Measurements from ENCODE around the gene PRMT7. TPM values are rescaled to one million over a fixed set of nuclear protein-coding genes. Genes with fewer than 3 reads are reported as not detected.

Gene PRMT7
- polyA plus RNA-seq, 1 donor (not counting 4 experiments of a cell fraction or from before 2014, with no cell fraction given), result 27.4 TPM

GRCh38 chr16:68379472-68380347 is 68.9 kb downstream of the PRMT7 start:
- Histone ChIP-seq H2AFZ (ENCODE audit: control insufficient read depth, low read length) (no peak overlapping the region), H4K20me1 (ENCODE audit: control insufficient read depth, extremely low read depth, insufficient read depth, low read length) (no peaks in the 10 kb centered on the region), H3K27me3 (ENCODE audit: control insufficient read depth, extremely low read depth, insufficient read depth, low read length) (peaks cover 17% of the 10 kb centered on the region), H3K4me3 (ENCODE audit: control insufficient read depth in 2 of 3, extremely low read depth in 1 of 3, insufficient read depth in 2 of 3, low read depth in 1 of 3, low read length in 3 of 3) (no peak overlapping the region), H3K36me3 (ENCODE audit: control insufficient read depth in 2 of 2, extremely low read depth in 1 of 2, insufficient read depth in 2 of 2, low read length in 2 of 2) (no peaks in the 10 kb centered on the region), H3K27ac (ENCODE audit: control insufficient read depth, insufficient read depth, low read length) (no peak overlapping the region), H3K4me2 (ENCODE audit: control insufficient read depth, extremely low read depth, insufficient read depth, low read depth, low read length) (no peak overlapping the region), H3K4me1 (ENCODE audit: control insufficient read depth, extremely low read depth, insufficient read depth, low read length) (no peaks in the 10 kb centered on the region), H3K9me1 (ENCODE audit: control insufficient read depth, extremely low read depth, insufficient read depth, low read length) (no peaks in the 10 kb centered on the region), H3K79me2 (ENCODE audit: control insufficient read depth, insufficient read depth, low read length) (no peaks in the 10 kb centered on the region), H3K9me3 (ENCODE audit: control insufficient read depth, low read depth, low read length) (no peaks in the 10 kb centered on the region), H3K9ac (ENCODE audit: control insufficient read depth, extremely low read depth, insufficient read depth, low read length) (no peak overlapping the region)
- FAIRE-seq (no peak), DNase-seq (ENCODE audit: low read depth, low spot score) (no peak)
- dilution Hi-C loops (cut with MboI; ENCODE audit: extremely low pct_ligation_motif_present, low sequenced_read_pairs), result no loop called here
- no peak for TF ChIP-seq CTCF (optimal IDR thresholded peaks at IDR 0.05 in 1 of 3, IDR thresholded peaks at IDR 0.05 in 1 of 3, conservative IDR thresholded peaks at IDR 0.05 in 1 of 3; ENCODE audit: extremely low read depth in 1 of 3, insufficient read depth in 2 of 3, low read length in 3 of 3)
- no peak for TF ChIP-seq EZH2 (IDR thresholded peaks at IDR 0.05; ENCODE audit: low read length)

GRCh38 chr16:68380348-68380670 is 69.5 kb downstream of the PRMT7 start:
- no peak overlapping the region for H3K9ac ChIP-seq (ENCODE audit: control insufficient read depth, extremely low read depth, insufficient read depth, low read length)
- peaks cover 13% of the 10 kb centered on the region for H3K27me3 ChIP-seq (ENCODE audit: control insufficient read depth, extremely low read depth, insufficient read depth, low read length)

More at GRCh38 chr16:68380348-68380670, 69.5 kb downstream of the PRMT7 start:
- Histone ChIP-seq H3K4me3 (ENCODE audit: control insufficient read depth in 2 of 3, extremely low read depth in 1 of 3, insufficient read depth in 2 of 3, low read depth in 1 of 3, low read length in 3 of 3) (no peak overlapping the region), H3K27ac (ENCODE audit: control insufficient read depth, insufficient read depth, low read length) (no peak overlapping the region), H3K9me1 (ENCODE audit: control insufficient read depth, extremely low read depth, insufficient read depth, low read length) (no peaks in the 10 kb centered on the region), H3K79me2 (ENCODE audit: control insufficient read depth, insufficient read depth, low read length) (no peaks in the 10 kb centered on the region), H2AFZ (ENCODE audit: control insufficient read depth, low read length) (no peak overlapping the region), H3K4me1 (ENCODE audit: control insufficient read depth, extremely low read depth, insufficient read depth, low read length) (no peaks in the 10 kb centered on the region), H4K20me1 (ENCODE audit: control insufficient read depth, extremely low read depth, insufficient read depth, low read length) (no peaks in the 10 kb centered on the region), H3K9me3 (ENCODE audit: control insufficient read depth, low read depth, low read length) (no peaks in the 10 kb centered on the region), H3K4me2 (ENCODE audit: control insufficient read depth, extremely low read depth, insufficient read depth, low read depth, low read length) (no peak overlapping the region), H3K36me3 (ENCODE audit: control insufficient read depth in 2 of 2, extremely low read depth in 1 of 2, insufficient read depth in 2 of 2, low read length in 2 of 2) (no peaks in the 10 kb centered on the region)
- dilution Hi-C loops (cut with MboI; ENCODE audit: extremely low pct_ligation_motif_present, low sequenced_read_pairs), result no loop called here
- FAIRE-seq (no peak), DNase-seq (ENCODE audit: low read depth, low spot score) (no peak)
- no peak for TF ChIP-seq EZH2 (IDR thresholded peaks at IDR 0.05; ENCODE audit: low read length)

All from keratinocyte (primary cell).